ENCODE results near the gene HPD. TPM values are rescaled to one million over a fixed set of nuclear protein-coding genes. Genes with fewer than 3 reads are reported as not detected.
"Not testable (repeated sequence)": the region's sequence is repeated elsewhere in the genome, so short reads cannot be mapped to it uniquely, and the experiment has no call there.

Gene HPD
- total RNA-seq, 1 donor from 2014 or later: 1,410 TPM

DNA sequence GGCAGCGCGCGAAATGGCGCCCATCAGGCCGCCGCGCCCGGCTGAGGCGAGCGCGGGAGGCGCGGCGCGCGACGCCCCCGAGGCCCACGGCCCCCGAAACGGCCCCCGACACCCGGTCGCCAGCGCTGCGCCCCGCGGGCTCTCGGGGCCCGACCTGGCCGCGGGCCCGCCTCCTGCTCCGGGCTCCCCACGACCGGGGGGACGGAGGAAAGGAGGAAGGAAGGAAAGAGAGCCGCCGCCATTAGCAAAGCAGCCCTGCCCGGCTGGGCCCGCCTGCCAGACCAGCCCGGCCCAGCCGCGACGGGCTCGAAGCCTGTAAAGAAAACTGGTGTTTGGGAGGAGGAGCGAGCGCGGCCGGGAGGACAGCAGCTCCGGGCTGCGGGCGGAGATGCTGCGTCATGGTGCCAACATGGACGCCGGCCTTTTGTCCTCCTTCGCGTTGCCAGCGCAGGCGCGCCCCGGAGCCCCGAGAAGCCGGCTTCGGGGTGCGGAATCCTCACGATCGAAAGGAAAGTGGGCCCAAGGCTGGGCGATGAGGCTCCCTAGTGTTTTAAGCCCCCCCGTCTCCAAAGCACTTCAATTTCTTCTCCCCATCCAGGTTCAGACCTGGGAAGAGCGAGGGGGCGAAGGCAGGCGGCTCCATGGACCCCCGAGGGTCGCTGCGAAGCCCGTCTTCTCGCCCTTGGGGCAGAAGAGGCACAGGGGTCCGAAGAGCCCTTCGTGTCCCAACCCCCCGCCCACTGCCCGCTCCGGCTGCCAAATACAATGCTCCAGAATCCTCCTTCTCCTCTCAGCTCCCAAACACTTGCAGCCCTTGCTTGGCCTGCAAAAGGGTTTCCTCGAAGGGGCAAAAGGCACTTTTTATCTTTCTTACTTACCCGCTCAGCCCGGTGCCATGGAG, 57.7 kb downstream of the HPD start:
- peak; percentile 2 for ATAC-seq
- DNase-seq (ENCODE audit: low spot score): peak; percentile 82

DNA sequence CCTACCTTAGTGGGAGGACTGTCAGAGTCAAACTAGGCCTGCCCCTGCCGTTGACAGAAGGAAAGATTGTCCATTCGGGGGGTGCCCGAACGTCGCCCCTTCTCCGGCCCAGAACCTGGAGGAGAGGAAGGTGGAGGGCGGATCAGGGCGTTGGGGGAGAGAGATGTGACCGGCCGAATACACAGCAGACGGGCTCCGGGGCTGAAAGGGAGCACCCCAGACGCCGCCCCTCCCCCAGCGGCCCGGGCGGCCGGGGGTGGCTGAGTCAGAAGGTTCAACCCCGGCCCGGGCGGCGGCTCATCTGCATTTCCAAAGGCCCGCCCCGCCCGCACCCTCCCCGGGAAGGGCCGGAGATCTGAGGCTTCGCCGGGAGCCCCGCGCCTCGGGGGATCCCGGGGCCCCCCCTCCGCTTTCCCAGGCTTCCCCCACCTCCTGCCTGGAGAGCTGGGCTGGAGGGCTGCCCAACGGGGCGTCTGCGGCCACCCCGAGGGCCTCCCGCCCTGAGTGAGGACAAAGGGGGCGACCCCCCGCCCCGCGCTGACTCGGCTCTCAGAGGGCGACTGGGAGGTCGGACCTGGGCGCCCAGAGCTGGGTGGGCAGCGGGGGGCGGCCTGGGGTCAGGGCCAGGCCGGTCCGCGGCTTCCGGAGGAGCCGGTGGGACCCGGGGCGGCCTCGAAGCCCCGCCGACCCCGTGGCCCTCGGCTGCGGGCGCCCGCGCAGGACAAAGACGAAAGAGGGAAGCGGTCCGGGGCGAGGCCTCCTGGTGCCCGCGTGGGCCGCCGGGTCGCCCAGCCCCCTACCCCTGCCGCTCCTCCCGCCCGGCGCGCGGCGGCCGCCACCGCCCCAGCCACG, 58.6 kb downstream of the HPD start:
- ATAC-seq: peak; percentile 46
- DNase-seq (ENCODE audit: low spot score): peak; percentile 92

DNA sequence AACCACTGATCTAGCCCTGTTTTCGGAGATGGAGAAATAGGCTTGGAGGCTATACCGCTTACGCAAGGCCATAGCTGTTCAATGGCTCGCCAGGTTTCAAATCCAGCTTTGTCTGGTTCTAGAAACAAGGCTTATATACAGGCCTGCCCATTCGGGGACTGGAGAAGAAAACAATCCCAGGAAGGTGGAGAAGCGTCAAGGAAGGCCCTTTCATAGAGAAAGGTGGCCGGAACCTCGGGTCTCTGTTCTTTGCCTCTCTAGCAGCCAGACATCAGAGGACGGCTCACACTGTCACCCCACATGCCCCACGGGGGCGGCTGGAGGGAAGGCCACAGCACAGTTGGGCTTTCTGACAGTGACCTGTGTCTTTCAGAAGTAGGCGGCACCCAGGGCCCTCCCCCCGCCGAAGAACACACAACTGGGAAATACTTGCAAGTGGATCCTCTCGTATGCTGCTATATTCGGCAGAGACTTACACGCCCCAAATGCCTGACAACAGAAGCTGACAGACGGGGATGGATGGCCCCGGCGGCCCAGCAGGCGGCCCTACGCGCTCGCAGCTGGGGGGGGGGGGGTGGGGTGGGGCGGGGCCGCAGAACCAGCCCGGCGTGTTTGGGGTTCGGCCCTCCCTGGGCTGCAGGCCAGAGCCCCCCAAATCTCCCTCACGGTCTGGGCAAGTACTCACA, 59.4 kb downstream of the HPD start:
- ATAC-seq: peak; percentile 1
- DNase-seq (ENCODE audit: low spot score): peak; percentile 79

DNA sequence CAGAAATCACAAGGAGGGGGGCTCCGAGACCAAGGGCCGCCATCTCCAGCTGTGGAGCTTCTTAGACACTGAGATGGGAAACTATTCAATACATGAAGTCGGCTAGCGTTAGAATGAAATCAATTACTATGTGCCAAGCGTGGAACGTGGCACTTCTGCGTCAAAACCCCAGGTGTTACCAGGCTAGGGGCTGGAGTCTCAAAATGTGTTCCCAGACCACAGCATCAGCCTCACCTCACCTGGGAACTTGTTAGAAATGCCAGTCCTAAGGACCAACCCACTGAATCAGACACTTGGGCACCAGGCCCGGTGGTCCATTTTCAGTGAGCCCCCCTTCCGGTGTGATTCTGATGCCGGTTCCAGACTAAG, 59.9 kb downstream of the HPD start:
- DNase-seq (ENCODE audit: low spot score) (no peak), ATAC-seq (no peak)

DNA sequence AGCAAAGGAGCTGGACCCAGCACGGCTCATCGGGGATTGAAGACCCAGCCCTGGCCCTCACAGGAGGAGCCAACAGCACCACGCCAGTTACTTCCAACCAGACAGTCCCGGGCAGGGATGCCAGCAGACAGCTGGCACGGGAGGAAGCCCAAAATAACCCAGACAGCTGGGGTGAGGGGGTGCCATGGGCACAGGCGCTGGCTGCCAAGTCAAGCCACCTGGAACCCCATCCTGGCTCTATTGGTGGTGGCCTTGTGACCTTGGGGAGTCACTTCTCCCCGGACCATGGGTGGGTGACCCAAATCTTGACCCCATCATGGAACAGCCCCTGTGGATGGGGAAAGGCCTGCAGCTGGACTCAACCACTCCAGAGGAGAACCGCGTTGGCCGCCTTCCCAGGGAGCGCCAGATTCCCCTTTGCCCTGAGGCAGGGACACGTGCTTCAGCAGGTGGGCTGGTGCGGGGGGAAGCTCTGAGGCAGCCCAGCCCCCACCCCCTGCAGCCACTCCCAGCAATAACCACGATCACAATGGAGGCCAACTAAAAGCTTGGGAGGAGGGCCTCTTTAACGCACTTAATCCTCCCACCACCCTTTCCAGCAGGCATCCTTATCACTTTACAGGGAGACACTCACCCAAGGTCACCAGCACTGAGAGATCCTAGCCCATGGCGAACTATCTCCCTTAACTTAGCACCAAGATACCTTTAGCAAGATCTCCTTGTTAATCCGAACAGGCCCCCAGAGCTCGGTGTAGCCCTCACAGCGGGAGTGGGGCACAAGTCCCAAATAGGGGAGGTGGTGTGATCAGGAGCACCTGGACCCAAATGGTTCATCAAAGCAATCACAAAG, 60.5 kb downstream of the HPD start:
- ATAC-seq (peak; percentile 12), DNase-seq (ENCODE audit: low spot score) (peak; percentile 93)

DNA sequence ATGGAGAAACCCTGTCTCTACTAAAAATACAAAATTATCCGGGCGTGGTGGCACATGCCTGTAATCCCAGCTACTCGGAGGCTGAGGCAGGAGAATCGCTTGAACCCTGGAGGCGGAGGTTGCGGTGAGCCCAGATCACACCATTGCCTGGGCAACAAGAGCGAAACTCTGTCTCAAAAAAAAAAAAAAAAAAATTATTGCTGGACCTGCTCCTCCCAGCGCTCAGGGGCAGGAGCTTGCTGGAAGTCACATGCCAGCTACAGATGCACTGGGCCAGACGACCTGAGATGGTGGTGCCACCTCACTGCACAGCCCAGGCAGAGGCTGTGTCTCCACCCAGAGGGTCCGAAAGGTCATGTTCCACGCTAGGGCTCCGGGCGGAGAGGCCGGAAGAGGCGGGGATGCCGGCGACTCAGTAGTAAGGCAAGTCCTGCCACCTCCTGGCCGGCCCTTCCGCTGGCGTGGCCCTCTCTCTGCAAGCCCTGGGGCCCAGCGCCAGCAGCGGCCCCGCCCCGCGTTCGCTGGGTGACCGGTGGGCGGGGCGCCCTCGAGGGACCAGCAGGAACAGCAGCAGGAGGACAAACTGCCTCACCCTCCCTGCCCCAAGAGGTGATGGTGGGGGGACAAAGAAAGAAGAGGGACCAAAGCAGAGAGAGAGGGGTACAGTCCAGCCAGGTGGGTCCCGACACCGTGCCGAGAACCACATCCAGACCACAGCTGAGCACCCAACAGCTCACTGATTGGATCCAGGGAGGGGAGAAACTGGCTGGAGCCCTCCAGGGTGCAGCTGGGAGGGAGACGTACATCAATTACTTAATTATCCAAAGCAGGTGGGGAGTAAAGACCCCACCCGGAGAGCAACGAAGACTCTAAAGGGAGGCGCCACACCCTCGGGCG, 61.6 kb downstream of the HPD start:
- peak; percentile 100 for DNase-seq (ENCODE audit: low spot score)
- ATAC-seq: peak; percentile 54

DNA sequence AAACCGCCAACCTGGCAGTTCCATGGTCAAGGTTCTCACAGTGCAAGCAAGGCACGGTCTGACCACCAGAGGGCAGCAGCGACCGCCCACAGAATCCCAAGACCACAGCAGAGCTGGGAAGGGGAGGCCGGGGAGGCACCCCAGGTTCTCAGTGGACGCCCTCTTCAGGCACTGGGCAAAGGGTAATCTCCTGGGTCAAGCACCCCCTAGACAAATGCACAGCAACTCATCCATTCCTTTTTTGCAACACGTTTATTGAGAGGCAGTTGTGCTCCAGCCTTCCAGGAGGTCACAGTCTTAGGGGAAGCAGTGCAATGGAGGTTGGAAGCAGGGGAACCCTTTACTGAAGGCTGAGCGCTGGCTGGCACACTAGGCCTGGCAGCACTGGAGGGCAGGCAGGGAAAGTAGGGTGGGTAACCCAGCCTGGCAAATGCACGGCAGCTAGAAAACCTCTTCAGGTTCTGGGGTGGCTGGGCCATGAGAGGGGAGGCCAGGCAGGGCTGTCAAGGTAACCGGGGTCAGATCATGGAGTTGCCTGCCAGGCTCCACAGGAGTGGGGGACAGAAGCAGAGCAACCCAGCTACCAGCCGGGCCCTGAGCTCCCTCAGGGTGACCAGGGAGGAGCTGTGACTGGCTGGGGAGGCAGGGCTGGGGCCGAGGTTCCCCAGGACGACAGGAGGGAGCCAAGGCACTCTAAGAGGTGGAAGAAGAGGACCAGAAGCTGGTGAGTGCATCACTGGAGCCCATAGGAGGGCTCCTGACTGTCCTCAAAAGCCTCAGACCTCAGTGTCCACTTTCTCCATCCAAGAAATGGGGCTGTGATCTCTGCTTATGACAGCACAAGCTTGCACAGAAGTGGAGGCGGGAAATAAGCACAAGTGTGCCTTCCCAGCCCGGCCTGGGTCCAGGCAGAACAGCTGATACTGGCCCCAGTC, 63.4 kb downstream of the HPD start:
- DNase-seq (ENCODE audit: low spot score) (peak; percentile 91), ATAC-seq (peak; percentile 56)

DNA sequence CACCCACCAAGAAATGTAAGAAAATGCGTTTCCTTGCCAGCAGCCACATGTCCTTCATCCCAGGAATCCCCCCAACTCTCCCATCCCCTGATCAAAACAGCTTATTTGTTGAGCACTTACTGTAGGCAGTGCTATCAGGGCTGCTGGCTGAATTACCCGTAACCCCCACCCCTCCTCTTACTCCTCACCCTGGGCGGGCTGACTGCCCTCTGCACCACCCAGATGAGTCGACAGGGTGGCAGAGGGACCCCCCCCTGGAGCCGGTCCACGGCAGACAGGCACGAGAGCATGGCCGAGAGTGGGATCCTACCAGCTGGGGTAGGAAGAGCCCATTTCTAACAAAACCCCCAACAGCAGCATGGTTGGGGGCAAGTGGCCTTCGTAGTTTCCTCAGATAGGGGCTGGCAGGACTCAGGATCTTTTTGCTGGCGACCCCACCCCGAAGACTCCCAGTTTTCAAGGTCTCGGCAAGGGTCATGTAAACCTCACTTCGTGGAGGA, 64.1 kb downstream of the HPD start:
- peak; percentile 1 for ATAC-seq
- no peak for DNase-seq (ENCODE audit: low spot score)

DNA sequence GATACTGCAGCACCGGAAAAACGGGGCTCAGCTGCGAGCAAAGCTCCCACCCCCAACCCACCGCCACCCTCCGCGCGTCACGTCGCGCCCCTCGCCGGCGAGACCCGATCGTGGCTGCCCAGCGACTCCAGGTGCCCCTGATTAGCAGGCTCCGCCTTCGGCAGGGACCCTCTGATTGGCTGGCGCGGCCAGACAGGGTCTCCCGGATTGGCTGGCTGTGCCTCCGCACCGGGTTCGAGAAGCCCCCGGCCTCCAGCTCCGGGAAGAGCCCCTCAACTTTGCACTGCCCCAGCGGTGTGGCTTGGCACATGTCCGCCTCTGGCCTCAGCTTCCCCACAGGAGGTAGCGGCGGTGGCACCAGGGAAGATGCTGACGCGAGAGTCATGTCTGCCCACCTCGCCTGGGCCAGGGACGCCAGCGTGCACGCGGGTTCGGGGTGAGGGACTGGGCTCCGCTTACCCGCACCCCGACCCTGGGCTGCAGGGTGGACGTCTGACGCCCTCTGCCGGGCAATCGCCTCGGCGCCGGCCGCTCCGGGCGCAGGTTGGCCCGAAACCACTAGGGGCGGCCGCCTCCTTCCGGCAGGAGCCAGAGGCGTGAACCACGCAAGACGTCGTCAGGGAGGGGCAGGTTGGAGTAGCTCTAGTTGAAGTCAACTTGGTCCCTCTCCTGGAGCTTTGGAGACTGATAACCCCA, 64.7 kb downstream of the HPD start:
- ATAC-seq: peak; percentile 67
- DNase-seq (ENCODE audit: low spot score): peak; percentile 91

DNA sequence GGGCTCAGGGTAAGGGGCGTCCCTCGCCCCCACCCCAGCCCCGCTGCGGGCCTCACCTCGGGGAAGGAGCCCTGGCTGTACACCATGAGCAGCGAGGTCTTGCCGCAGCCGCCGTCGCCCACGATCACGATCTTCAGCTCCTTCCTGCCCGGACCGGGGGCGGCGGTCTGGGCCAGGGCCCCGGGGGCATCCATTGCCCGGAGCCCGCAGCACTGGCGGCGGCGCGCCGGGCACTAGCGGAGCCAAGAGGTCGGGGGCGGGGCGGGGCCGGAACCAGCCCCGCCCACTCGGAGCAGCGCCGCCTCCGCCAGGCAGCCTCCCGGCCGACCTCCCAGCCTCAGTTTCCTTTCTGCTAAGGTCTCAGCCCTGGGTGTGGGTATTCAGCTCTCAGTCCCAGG, 65.2 kb downstream of the HPD start, which contains the start of gene RHOF:
TSS of gene RHOF (minus strand) at position 249 of the 398 bp plus-strand sequence. CDS start at position 194, 55 bp downstream.
- peak; percentile 3 for ATAC-seq
- DNase-seq (ENCODE audit: low spot score): no peak

DNA sequence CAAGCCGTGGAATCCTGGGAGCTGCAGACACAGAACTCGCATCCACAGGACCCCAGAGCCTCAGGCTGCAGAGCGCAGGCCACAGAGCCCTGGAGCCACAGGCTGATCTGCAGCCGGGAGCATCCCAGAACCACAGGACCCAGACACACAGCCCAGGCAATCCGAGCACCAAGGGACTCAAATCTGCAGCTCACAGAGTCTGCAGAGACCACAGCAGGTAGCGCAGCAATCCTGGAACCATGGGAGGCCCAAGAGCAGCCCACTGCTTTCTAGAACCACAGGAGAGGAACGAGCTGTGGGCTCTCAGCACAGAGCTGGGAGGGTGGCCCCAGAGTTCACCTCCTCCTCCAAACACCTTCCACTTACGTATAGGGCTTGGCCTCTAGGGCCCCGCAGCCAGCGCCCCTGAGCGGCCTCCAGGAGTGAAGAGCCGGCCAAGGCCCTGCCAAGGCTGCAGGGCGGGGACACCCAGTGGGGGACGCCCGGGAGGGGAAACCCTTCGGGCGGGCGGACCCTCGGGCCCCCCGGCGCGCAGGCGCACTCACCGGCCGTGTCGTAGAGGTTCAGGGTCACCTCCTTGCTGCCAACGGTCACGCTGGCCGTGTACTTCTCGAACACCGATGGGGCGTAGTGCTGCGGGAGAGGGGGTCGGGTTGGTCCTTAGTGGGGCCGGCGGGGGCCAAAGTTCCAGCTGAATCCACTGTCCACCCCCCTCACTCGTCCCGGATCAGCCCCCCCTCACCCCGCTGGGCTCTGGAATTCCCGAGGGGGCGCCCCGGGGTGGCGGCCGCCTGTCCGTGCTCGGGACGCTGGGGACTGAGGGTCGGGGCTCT, 65.8 kb downstream of the HPD start:
- ATAC-seq (no peak), DNase-seq (ENCODE audit: low spot score) (no peak)

DNA sequence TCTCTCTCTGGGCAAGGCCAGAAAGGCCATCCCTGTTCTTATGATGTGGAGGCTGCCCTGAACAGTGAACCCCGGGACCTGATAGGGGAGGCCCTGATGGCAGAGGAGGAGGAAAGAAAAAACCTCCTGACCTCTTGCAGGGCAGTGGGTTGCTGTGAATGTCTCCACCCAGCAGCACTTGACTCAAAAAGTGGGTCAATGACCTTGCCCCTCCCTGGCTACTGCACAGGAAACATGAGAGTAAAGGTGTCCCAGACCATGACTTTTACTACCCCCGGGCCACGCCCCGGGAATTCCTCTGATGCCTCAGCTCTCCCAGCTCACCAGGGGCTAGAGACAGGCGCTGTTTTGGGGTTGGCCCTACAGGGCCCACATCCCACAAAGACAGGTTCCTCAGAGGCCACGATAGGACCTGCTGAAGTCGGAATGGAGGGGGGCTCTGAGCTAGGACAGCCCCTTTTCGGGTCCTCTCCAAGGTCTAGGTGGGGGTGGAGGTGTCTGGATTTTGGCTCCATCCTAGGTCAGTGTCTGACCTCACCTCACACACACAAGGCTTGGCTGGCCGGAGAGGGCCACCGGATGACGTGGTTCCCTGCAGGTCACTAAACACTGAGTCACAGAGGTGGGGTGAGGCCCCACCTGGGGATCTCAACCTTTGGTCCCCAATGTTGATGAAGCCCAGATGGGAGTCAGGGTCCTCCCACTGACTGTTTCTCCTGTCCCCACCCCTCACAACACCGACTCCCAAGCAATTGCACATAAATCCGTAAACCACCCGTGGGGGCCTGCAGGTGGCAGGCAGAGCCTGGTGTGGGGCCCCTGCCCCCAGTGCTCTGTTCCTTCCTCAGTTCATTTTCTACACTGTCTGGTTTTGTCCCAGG, 66.7 kb downstream of the HPD start:
- no peak for DNase-seq (ENCODE audit: low spot score)
- ATAC-seq: no peak

DNA sequence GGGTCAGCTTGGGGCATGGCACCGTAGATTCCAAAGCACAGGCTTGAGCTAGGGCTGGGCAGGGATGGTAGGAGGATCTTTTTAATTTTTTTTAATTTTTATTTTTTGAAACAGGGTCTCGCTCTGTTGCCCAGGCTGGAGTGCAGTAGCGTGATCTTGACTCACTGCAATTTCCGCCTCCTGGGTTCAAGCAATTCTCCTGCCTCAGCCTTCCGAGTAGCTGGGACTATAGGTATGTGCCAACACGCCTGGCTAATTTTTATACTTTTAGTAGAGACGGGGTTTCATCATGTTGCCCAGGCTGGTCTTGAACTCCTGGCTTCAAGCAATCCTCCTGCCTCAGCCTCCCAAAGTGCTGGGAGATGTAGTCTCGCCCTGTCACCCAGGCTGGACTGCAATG, 67.9 kb downstream of the HPD start:
- not testable (repeated sequence) for ATAC-seq; DNase-seq (ENCODE audit: low spot score)

DNA sequence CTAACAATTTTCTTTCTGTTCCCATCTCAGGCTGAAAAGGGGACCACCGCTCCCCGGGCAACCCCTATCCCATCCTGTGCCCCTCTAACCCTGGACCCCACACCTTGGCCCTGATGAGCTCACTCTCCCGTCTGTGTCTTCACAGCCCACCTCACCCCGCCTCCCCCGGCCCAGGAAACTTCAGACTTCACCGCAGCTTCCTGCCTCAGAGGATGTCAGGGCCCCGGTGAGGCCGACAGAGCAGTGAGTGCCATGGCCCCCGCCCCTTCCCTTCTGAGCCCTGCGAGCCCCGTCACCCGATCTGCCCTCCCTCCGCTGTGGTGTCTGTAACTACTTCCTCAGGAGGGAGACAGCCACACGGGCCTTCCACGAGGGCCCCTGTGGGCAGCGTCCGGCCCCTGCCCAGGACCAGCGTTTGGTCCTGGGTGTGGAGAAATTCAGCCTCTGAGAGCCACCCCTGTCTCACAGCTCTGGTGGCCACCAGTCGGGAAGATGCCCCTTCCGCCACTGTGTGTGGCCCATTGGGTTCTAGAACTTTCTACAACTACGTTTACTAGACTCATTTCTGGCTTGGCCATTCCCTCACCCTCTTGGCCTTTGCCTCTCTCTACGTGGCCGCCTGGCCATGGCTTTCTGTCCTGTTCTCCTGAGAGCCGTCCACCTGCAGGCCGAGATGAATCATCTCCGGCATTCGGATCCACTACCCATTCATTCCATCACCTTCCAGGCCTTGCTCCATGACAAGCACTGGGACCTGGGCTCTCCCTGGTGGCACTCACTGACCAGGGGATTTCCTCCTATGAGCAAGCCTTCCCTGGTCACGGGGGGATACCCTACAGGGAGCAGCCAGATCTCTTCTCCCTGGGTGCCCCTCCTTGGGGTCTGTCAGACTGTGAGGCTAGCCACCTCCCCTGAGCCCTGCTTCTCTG, 68.6 kb downstream of the HPD start:
- DNase-seq (ENCODE audit: low spot score) (peak; percentile 65), ATAC-seq (no peak)
